ENCODE results near the gene EPO. TPM values are rescaled to one million over a fixed set of nuclear protein-coding genes. Genes with fewer than 3 reads are reported as not detected.
A peak's percentile ranks its signal among the peaks of the same experiment; 100 is the strongest.
"Not testable (repeated sequence)": the region's sequence is repeated elsewhere in the genome, so short reads cannot be mapped to it uniquely, and the experiment has no call there.

The EPO gene
- total RNA-seq, 1 donor from 2014 or later = 0.22 TPM

GRCh38 chr7:100694098-100694745 lies 26.0 kb upstream of the EPO start, which contains the start of gene GIGYF1:
TSS of gene GIGYF1 (minus strand) at chr7:100694250. CDS start at chr7:100688238, 6,012 bp downstream.
- Mint-ChIP-seq H3K27ac (peak within 1 kb of the TSS; percentile 93), H3K9me3 (no peaks in the 10 kb centered on the region), H3K36me3 (no peaks in the 10 kb centered on the region), H3K4me1 (ENCODE audit: unreplicated experiment) (peaks cover 17% of the 10 kb centered on the region), H3K27me3 (peaks cover 7% of the 10 kb centered on the region), H3K4me3 (peak within 1 kb of the TSS; percentile 94)
- TF ChIP-seq CTCF (conservative IDR thresholded peaks at IDR 0.05) = no peak
- no peak for DNase-seq (ENCODE audit: extremely low spot score, unreplicated experiment)

GRCh38 chr7:100696123-100696521 lies 24.1 kb upstream of the EPO start:
- TF ChIP-seq CTCF (conservative IDR thresholded peaks at IDR 0.05) = no peak
- peak overlapping the region; percentile 57 for H3K27ac Mint-ChIP-seq
- peaks cover 14% of the 10 kb centered on the region for H3K27me3 Mint-ChIP-seq
- DNase-seq (ENCODE audit: extremely low spot score, unreplicated experiment) = no peak
- no peaks in the 10 kb centered on the region for H3K36me3 Mint-ChIP-seq
- no peaks in the 10 kb centered on the region for H3K9me3 Mint-ChIP-seq
- H3K4me3 Mint-ChIP-seq = peak overlapping the region; percentile 83
- peaks cover 17% of the 10 kb centered on the region for H3K4me1 Mint-ChIP-seq (ENCODE audit: unreplicated experiment)

DNA sequence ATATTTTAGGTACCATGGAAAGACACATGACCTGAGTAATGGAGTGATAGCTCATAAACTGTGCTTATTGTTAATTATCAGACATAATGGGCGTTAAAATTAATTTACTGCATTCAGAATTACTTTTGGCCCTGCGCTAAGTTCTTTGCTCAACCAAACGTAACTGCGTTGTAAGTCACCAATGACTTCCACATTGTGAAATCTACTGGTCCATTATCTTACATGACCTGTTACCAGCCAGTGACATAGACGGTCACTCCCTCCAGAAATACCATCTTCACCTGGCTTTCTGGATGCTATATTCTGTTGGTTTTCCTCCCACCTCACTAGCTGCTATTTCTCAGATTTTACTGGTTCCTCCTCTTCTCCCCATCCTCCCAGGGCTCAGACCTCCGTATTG lies 21.2 kb upstream of the EPO start:
- Mint-ChIP-seq H3K4me3 (no peak overlapping the region), H3K4me1 (ENCODE audit: unreplicated experiment) (no peaks in the 10 kb centered on the region), H3K36me3 (no peaks in the 10 kb centered on the region), H3K27me3 (peaks cover 18% of the 10 kb centered on the region), H3K9me3 (no peaks in the 10 kb centered on the region), H3K27ac (no peak overlapping the region)
- TF ChIP-seq CTCF (conservative IDR thresholded peaks at IDR 0.05) = no peak
- no peak for DNase-seq (ENCODE audit: extremely low spot score, unreplicated experiment)

- H3K9me3 Mint-ChIP-seq; H3K4me1 Mint-ChIP-seq (ENCODE audit: unreplicated experiment); H3K36me3 Mint-ChIP-seq; DNase-seq (ENCODE audit: extremely low spot score, unreplicated experiment); H3K4me3 Mint-ChIP-seq; H3K27ac Mint-ChIP-seq: not testable (repeated sequence)
- peaks cover 16% of the 10 kb centered on the region for H3K27me3 Mint-ChIP-seq
These were observed 19.2 kb upstream of the EPO start for GRCh38 chr7:100701089-100701488.

DNA sequence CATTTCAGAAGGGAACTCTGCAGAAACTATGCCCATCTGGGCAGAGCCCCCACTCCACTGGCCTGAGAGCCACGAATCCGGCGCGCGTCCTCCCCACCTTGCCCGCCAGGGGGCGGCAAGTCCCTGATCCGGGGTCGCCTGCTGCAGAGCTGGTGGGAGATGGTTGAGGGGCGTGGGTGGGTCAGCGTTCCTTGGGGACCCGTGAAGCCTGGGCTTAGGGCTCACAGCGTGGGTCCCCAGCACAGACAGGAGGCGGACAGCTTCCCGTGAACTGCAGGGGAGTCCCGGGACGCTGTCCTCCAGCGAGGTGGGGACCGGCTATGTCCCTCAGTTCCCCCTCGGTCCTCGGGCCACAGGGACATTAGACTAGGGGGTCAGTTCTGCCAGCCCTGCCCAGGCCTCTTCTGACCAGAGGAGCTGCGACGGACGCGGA lies 14.9 kb upstream of the EPO start:
- Mint-ChIP-seq H3K27me3 (peaks cover 6% of the 10 kb centered on the region), H3K4me3 (peak overlapping the region; percentile 98), H3K27ac (peak overlapping the region; percentile 92), H3K9me3 (no peaks in the 10 kb centered on the region), H3K4me1 (ENCODE audit: unreplicated experiment) (peaks cover 4% of the 10 kb centered on the region), H3K36me3 (peaks cover 3% of the 10 kb centered on the region)
- peak; percentile 98 for TF ChIP-seq CTCF (conservative IDR thresholded peaks at IDR 0.05)
- DNase-seq (ENCODE audit: extremely low spot score, unreplicated experiment) = peak; percentile 93

DNA sequence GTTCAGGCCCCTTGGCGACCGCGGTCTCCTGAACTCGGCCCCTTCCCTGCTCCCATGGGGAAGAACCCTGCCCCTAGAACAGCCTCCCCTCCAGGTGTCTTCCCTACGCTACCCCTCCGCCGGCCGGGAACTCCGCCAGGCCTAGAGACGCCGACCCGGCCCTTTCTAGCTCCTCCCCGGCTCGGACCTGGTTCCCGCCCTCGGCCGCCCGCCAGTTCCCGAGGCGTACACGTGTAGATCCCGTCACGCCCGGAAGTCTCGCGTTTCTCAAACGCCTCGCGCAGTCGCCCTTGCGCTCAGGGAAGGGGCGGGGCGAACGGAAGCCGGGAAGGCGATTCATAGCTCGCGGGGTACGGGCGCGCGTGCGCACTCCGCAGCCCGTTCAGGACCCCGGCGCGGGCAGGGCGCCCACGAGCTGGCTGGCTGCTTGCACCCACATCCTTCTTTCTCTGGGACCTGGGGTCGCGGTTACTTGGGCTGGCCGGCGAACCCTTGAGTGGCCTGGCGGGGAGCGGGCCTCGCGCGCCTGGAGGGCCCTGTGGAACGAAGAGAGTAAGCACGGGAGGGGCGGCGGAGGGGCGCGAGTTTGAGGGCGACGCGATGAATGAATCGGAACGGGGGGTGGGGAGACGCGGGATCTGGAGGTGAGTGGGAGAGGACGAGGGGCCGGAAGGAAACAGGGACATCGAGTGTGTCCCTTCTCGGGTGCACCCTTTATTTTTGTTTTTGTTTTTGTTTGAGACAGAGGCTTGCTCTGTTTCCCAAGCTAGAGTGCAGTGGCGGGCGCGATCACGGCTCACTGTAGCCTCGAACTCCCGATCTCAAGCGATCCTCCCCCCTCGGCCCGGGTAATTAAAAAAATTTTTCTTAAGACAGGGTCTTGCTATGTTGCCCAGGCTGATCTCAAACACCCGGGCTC lies 14.3 kb upstream of the EPO start, which contains the start of gene POP7:
Gene POP7, plus strand, starts transcription at position 369 of the 919 bp plus-strand sequence. CDS start 710 bp downstream, outside the sequence.
- Mint-ChIP-seq H3K4me1 (ENCODE audit: unreplicated experiment) (peaks cover 4% of the 10 kb centered on the region), H3K36me3 (peaks cover 3% of the 10 kb centered on the region), H3K27me3 (peaks cover 6% of the 10 kb centered on the region), H3K4me3 (peak within 1 kb of the TSS; percentile 98), H3K9me3 (no peaks in the 10 kb centered on the region), H3K27ac (peak within 1 kb of the TSS; percentile 92)
- DNase-seq (ENCODE audit: extremely low spot score, unreplicated experiment) = peak; percentile 99
- TF ChIP-seq CTCF (conservative IDR thresholded peaks at IDR 0.05) = no peak
